Loucy (cell line): ENCODE data around the gene MYH6.

ENCODE experiments used
- H2AFZ ChIP-seq: fragments of 200-600 bp; sonication (generic); 2 replicates; pipeline ENCODE4 v1.6.0; 2016; ENCODE audit warnings: antibody characterized with exemption, mild to moderate bottlenecking, low read length, moderate library complexity
- H3F3A ChIP-seq: fragments of 200-600 bp; 2 replicates; pipeline ENCODE4 v1.6.0; 2016; ENCODE audit warnings: antibody characterized with exemption, low read depth, mild to moderate bottlenecking
- H3K27me3 ChIP-seq: fragments of 200-600 bp; sonication (generic); 2 replicates; pipeline ENCODE4 v1.6.1; 2014; ENCODE audit warnings: low read length, mild to moderate bottlenecking; ENCODE audit not compliant: insufficient read depth, poor library complexity, severe bottlenecking
- H3K36me3 ChIP-seq: fragments of 200-600 bp; sonication (generic); 2 replicates; pipeline ENCODE4 v1.6.1; 2016; ENCODE audit warnings: low read length; ENCODE audit not compliant: insufficient read depth
- H3K4me1 ChIP-seq: fragments of 200-600 bp; sonication (generic); 2 replicates; pipeline ENCODE4 v1.5.1; 2014; ENCODE audit warnings: low read length, mild to moderate bottlenecking; ENCODE audit not compliant: insufficient read depth, poor library complexity, severe bottlenecking
- H3K4me2 ChIP-seq: fragments of 200-600 bp; sonication (generic); 2 replicates; pipeline ENCODE4 v1.6.0; 2014; ENCODE audit warnings: antibody characterized with exemption, low read length, low read depth, mild to moderate bottlenecking; ENCODE audit not compliant: poor library complexity, severe bottlenecking
- H3K4me3 ChIP-seq: fragments of 200-600 bp; sonication (generic); 2 replicates; pipeline ENCODE4 v1.5.1; 2014; ENCODE audit warnings: low read length, mild to moderate bottlenecking, mixed read lengths; ENCODE audit not compliant: poor library complexity, severe bottlenecking
- H3K79me2 ChIP-seq: fragments of 200-600 bp; sonication (generic); 2 replicates; pipeline ENCODE4 v1.6.1; 2014; ENCODE audit warnings: low read length; ENCODE audit not compliant: insufficient read depth
- H3K9ac ChIP-seq: fragments of 200-600 bp; sonication (generic); 2 replicates; pipeline ENCODE4 v1.6.0; 2014; ENCODE audit warnings: mild to moderate bottlenecking, low read depth, low read length, moderate library complexity; ENCODE audit not compliant: poor library complexity, severe bottlenecking
- H3K9me2 ChIP-seq: fragments of 200-600 bp; sonication (generic); replicated peaks from 2 replicates; pipeline ENCODE4 v1.6.1; 2016; ENCODE audit warnings: low read depth, low read length, mixed read lengths
- H3K9me3 ChIP-seq: fragments of 200-600 bp; sonication (generic); 2 replicates; pipeline ENCODE4 v1.6.1; 2014; ENCODE audit warnings: mild to moderate bottlenecking, antibody characterized with exemption, low read length, low read depth; ENCODE audit not compliant: insufficient read depth
- H4K20me1 ChIP-seq: fragments of 200-600 bp; sonication (generic); 2 replicates; pipeline ENCODE4 v1.6.0; 2014; ENCODE audit warnings: antibody characterized with exemption, low read length, mild to moderate bottlenecking; ENCODE audit not compliant: insufficient read depth, poor library complexity, severe bottlenecking
- CTCF ChIP-seq: fragments of 200-600 bp; sonication (generic); conservative IDR thresholded peaks from 2 replicates; pipeline ENCODE4 v1.5.1; 2014; ENCODE audit warnings: mild to moderate bottlenecking, antibody characterized with exemption, low read length
- EZH2phosphoT487 ChIP-seq: fragments of 200-600 bp; IDR thresholded peaks from 2 replicates; pipeline ENCODE4 v1.6.1; 2018; ENCODE audit warnings: antibody characterized with exemption, mild to moderate bottlenecking, moderate library complexity, borderline replicate concordance

The MYH6 gene

GRCh38 chr14:23370221-23370620, 37.9 kb downstream of the MYH6 start:
- Histone ChIP-seq H3K4me1 (no peaks in the 10 kb centered on the region), H3K36me3 (no peaks in the 10 kb centered on the region), H3F3A (no peaks in the 10 kb centered on the region), H3K4me3 (no peak overlapping the region), H3K9ac (no peak overlapping the region), H4K20me1 (no peaks in the 10 kb centered on the region), H3K9me3 (no peaks in the 10 kb centered on the region), H2AFZ (no peak overlapping the region), H3K9me2 (no peaks in the 10 kb centered on the region), H3K79me2 (no peaks in the 10 kb centered on the region), H3K4me2 (no peak overlapping the region), H3K27me3 (no peaks in the 10 kb centered on the region)
- TF ChIP-seq CTCF (no peak), EZH2phosphoT487 (no peak)

- H3K4me2 ChIP-seq: no peak overlapping the region
- H3K4me3 ChIP-seq: no peak overlapping the region
- no peaks in the 10 kb centered on the region for H3K9me2 ChIP-seq
- TF ChIP-seq CTCF (no peak), EZH2phosphoT487 (no peak)
- no peaks in the 10 kb centered on the region for H3F3A ChIP-seq
- no peaks in the 10 kb centered on the region for H4K20me1 ChIP-seq
- no peaks in the 10 kb centered on the region for H3K36me3 ChIP-seq
- H3K9ac ChIP-seq: no peak overlapping the region
- no peaks in the 10 kb centered on the region for H3K4me1 ChIP-seq
- H2AFZ ChIP-seq: no peak overlapping the region
- H3K79me2 ChIP-seq: no peaks in the 10 kb centered on the region
- no peaks in the 10 kb centered on the region for H3K27me3 ChIP-seq
- no peaks in the 10 kb centered on the region for H3K9me3 ChIP-seq
Measured at GRCh38 chr14:23366426-23366921, 41.6 kb downstream of the MYH6 start.

- H3K9me3 ChIP-seq: no peaks in the 10 kb centered on the region
- no peaks in the 10 kb centered on the region for H3K36me3 ChIP-seq
- H4K20me1 ChIP-seq: no peaks in the 10 kb centered on the region
- no peaks in the 10 kb centered on the region for H3F3A ChIP-seq
- TF ChIP-seq CTCF: no peak
- TF ChIP-seq EZH2phosphoT487: no peak
- H3K79me2 ChIP-seq: no peaks in the 10 kb centered on the region
- H3K9me2 ChIP-seq: no peaks in the 10 kb centered on the region
- H2AFZ ChIP-seq: no peak overlapping the region
- no peaks in the 10 kb centered on the region for H3K4me1 ChIP-seq
- no peak overlapping the region for H3K4me3 ChIP-seq
- no peak overlapping the region for H3K4me2 ChIP-seq
- H3K9ac ChIP-seq: no peak overlapping the region
- no peaks in the 10 kb centered on the region for H3K27me3 ChIP-seq
Measured at GRCh38 chr14:23365732-23366425, 42.2 kb downstream of the MYH6 start.
